Adipocyte (in vitro differentiated cells): ENCODE measurements around the gene SH3RF3.

Experiments used
- DNase-seq: peaks from one replicate; pipeline ENCODE4 v3.0.0-alpha.2; 2015; ENCODE audit warnings: low read depth
- H3K27me3 ChIP-seq: replicated peaks from 2 replicates; pipeline ENCODE4 v1.7.0; 2013; ENCODE audit warnings: mild to moderate bottlenecking, low read length, moderate library complexity; ENCODE audit not compliant: control insufficient read depth, insufficient read depth
- H3K36me3 ChIP-seq: 2 replicates; pipeline ENCODE4 v1.7.0; 2013; ENCODE audit warnings: low read length, mild to moderate bottlenecking, moderate library complexity; ENCODE audit not compliant: control insufficient read depth, insufficient read depth, severe bottlenecking
- H3K4me1 ChIP-seq: 2 replicates; pipeline ENCODE4 v1.7.0; 2013; ENCODE audit warnings: mild to moderate bottlenecking, low read length, moderate library complexity; ENCODE audit not compliant: control insufficient read depth, insufficient read depth
- H3K4me3 ChIP-seq: 2 replicates; pipeline ENCODE4 v1.7.0; 2013; ENCODE audit warnings: mild to moderate bottlenecking, low read length, moderate library complexity
- H3K9ac ChIP-seq: 2 replicates; pipeline ENCODE4 v1.7.0; 2013; ENCODE audit warnings: mild to moderate bottlenecking, low read length, moderate library complexity
- H3K9me3 ChIP-seq: 2 replicates; pipeline ENCODE4 v1.7.0; 2013; ENCODE audit warnings: mild to moderate bottlenecking, low read length, moderate library complexity; ENCODE audit not compliant: control insufficient read depth

SH3RF3 gene

DNA sequence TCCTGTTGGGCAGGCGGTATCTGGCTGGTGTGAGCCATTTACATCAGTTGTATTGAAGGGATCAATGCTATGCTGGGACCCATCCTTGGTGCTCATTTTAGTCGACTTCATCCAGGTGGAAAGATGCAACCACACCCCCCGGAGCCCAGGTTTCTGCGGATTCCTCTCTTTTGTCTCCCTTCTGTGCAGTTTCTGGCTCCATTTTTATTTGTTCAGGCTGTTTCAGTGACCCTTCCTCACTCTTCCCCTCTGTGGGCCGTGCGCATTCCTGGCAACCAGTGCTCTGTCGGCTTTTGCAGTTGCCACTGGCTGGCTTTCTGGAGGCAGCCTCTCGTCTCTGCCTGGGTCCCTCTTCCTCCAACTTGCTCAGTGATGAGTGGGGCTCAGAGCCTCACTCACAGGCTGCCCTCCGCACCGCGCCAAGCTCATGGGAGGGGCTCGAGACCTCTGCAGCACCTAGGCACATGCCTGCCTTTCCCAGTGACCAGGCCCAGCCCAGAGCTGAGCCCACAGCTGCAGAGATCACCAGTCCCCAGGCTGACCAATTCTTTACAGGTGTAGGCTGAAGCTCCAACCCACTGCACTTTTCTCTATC lies 12.1 kb downstream of the SH3RF3 start:
- DNase-seq: no peak
- Histone ChIP-seq H3K27me3 (no peaks in the 10 kb centered on the region), H3K36me3 (no peaks in the 10 kb centered on the region), H3K4me1 (peaks cover 3% of the 10 kb centered on the region), H3K9me3 (no peaks in the 10 kb centered on the region), H3K9ac (no peak overlapping the region), H3K4me3 (no peak overlapping the region)

DNA sequence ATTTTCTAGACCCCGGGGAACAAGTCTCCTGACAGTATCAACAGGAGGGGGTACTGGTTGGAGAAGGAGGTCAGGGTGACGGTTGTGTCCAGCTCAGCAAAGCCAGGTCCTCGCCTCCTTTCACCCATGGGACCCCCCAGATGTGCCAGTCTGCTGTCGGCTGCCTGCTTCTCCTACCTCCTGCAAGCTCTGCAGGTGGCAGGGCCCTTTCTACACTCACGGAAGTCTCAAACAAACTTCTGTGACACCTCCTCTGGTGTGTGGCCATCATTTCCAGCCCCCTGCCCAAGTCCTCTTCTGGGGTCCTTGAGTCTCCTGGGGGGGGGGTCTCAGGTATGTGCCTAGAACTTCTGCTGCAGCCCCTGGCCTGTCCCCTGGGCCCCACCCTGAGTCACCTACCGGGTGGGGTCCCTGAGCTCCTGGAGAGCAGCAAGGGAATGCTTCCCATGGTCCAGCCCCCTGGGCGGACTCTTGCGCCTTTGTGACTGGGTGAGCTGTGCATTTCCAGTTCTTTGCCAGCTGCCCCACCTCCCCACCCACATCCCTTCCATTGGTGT lies 12.8 kb downstream of the SH3RF3 start:
- Histone ChIP-seq H3K4me3 (no peak overlapping the region), H3K9ac (no peak overlapping the region), H3K9me3 (no peaks in the 10 kb centered on the region), H3K27me3 (no peaks in the 10 kb centered on the region), H3K4me1 (peaks cover 3% of the 10 kb centered on the region), H3K36me3 (no peaks in the 10 kb centered on the region)
- no peak for DNase-seq

DNA sequence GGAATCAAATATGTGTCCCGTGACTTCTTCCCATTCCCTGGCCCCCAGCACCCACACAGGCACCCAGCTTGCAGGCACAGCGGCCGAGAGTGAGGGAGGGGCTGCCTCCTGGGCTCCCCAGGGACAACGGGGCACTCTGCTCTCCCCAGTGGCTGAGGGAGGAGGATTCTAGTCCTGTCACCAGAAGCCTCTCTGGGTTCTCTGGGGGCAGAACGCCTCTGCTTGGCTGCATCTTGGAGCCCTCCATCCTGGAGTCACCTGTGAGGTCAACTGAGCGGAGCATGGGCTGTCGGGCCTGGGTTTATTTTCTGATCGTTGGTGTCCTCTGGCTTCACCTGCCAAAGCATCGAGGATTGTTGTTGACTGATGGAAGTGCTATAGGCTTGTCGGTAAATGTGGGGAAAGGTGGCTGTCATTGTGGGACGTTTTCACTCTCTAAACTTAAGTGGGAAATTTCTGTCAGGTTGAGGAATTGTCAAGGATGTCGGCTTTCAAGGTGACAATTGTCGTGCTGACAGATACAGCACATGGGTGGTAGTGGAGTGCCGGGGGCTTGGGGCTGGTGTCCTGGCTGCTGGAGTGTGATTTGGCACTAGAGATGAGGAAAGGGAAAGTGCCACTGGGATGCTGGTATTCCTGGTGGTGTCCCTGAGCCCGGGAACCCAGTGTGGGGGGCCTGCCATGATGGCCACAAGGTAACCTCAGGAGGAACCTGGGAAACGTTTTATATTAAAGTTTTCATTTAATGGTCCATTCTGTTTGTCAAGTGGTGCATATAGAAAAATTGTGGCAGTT lies 13.6 kb downstream of the SH3RF3 start:
- Histone ChIP-seq H3K4me3 (no peak overlapping the region), H3K9me3 (no peaks in the 10 kb centered on the region), H3K36me3 (no peaks in the 10 kb centered on the region), H3K4me1 (peaks cover 4% of the 10 kb centered on the region), H3K27me3 (no peaks in the 10 kb centered on the region), H3K9ac (no peak overlapping the region)
- no peak for DNase-seq

DNA sequence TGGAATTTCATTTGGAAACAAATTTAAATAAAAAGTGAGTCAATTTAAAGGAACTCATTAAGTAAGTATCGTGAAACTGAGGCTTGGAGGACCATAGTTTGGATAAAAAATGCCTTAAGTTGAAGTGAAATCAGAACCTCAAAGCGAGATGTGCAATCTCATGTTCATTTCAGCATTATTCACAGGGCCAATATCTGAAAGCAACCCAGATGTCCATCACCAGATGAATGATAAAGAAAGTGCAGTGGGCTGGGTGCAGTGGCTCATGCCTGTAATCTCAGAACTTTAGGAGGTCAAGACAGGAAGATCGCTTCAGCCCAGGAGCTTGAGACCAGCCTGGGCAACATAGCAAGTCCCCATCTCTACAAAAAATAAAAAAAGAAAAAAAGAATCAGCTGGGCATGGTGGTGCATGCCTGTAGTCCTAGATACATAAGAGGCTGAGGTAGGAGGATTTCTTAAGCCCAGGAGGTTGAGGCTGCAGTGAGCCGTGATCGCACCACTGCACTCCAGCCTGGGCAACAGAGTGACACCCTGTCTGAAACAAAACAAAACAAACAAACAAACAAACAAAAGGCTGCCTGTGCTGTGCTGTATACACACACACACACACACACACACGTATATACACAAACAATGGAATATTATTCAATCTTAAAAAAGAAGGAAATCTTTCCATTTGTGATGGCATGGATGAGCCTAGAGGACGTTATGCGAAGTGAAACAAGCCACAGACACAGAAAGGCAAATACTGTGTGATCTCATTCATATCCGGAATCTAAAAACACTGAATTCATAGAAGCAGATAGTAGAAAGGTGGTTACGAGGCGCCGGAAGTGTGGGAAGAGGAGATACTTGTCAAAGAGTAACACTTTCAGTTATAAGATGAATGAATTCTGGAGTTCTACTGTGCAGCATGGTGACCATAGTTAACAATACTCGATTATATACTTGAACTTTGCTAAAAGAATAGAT lies 14.5 kb downstream of the SH3RF3 start:
- no peaks in the 10 kb centered on the region for H3K27me3 ChIP-seq
- H3K9me3 ChIP-seq: no peaks in the 10 kb centered on the region
- no peak for DNase-seq

DNA sequence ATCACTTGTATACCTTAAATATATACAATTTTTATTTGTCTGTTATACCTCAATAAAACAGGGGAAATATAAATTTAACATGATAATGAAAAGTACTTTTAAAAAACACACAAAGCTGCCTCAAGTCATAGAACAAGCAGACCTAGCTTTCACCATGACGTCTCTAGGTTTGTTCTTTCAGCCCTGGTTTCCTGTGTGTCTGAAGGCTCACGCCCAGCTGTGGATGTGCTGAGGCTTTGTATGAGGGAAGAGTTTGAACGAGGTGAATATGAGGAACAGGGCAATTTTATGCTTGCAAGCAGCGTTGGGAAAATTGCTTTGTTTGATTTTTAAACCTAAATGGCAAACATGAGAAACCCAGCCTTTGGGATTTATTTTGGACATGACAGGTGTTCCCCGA lies 15.3 kb downstream of the SH3RF3 start:
- DNase-seq: no peak
- no peaks in the 10 kb centered on the region for H3K9me3 ChIP-seq
- peaks cover 21% of the 10 kb centered on the region for H3K4me1 ChIP-seq
- H3K9ac ChIP-seq: no peak overlapping the region
- no peaks in the 10 kb centered on the region for H3K36me3 ChIP-seq
- H3K4me3 ChIP-seq: no peak overlapping the region
- H3K27me3 ChIP-seq: no peaks in the 10 kb centered on the region

More for the DNA sequence above, 14.5 kb downstream of the SH3RF3 start:
- Histone ChIP-seq H3K36me3 (no peaks in the 10 kb centered on the region), H3K4me1 (peaks cover 13% of the 10 kb centered on the region), H3K9ac (no peak overlapping the region), H3K4me3 (no peak overlapping the region)

DNA sequence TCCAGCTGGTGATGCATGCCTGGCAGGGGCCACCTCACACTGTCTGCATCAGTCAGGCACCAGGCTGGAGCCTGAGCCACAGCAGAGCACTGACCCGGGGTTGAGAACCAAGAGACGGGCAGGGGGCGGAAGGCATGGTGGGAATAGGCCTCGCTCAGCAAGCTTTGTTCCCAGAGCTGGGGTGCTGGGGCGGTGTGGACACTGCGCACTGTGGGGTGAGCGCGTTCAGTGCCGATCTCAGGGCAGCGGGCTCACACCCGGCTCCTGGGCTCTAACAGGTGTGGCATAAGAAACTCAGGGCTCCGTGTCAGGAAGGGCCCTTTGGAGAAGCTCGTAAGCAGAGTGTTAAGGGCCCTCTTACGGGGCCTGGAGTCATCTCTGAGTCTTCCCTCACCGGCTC lies 15.7 kb downstream of the SH3RF3 start:
- Histone ChIP-seq H3K4me1 (peaks cover 23% of the 10 kb centered on the region), H3K27me3 (no peaks in the 10 kb centered on the region), H3K4me3 (no peak overlapping the region), H3K9me3 (no peaks in the 10 kb centered on the region), H3K9ac (no peak overlapping the region), H3K36me3 (no peaks in the 10 kb centered on the region)
- DNase-seq: no peak

DNA sequence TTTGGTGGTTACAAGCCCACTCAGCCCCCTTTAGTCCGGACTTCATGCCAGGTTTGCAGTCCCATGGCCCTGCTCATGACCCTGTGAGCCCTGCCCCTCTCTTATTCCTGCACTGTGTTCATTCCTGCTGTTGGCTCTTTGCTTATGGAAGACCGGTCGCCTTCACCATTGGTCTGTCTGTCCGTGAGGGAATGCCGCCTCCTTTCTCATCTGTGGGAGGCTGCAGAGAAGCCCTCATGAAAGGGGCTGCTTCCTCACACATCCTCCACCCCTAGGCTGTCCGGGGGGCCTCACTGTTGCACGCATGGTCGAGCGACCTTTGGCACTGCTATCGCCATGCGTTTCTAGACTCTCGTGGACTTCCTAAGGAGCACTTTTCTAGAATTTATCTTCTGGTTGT lies 16.3 kb downstream of the SH3RF3 start:
- no peaks in the 10 kb centered on the region for H3K9me3 ChIP-seq
- no peaks in the 10 kb centered on the region for H3K27me3 ChIP-seq
- no peak overlapping the region for H3K4me3 ChIP-seq
- no peak overlapping the region for H3K9ac ChIP-seq
- peaks cover 23% of the 10 kb centered on the region for H3K4me1 ChIP-seq
- no peak for DNase-seq
- no peaks in the 10 kb centered on the region for H3K36me3 ChIP-seq

DNA sequence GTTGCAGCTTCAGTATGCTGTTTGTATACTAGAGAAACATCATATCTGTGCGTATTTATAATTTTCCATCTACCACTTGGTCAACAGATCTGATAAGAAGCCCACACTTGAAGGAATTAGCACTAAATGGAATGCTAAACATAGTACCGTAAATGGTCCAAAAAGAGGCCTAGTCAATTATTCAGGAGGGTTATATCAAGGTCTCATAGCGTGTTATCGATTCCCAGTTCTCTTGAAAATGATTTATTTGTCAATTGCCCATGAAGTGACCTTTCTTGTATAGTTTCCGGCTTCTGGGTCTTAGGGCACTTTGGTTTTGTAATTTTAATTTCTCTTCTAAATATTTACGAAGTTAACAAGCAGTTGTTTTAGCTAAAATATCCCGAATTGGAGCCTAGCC lies 18.4 kb downstream of the SH3RF3 start:
- H3K4me1 ChIP-seq: peaks cover 23% of the 10 kb centered on the region
- H3K36me3 ChIP-seq: no peaks in the 10 kb centered on the region
- H3K9ac ChIP-seq: no peak overlapping the region
- H3K4me3 ChIP-seq: no peak overlapping the region
- no peaks in the 10 kb centered on the region for H3K27me3 ChIP-seq
- no peaks in the 10 kb centered on the region for H3K9me3 ChIP-seq
- no peak for DNase-seq

DNA sequence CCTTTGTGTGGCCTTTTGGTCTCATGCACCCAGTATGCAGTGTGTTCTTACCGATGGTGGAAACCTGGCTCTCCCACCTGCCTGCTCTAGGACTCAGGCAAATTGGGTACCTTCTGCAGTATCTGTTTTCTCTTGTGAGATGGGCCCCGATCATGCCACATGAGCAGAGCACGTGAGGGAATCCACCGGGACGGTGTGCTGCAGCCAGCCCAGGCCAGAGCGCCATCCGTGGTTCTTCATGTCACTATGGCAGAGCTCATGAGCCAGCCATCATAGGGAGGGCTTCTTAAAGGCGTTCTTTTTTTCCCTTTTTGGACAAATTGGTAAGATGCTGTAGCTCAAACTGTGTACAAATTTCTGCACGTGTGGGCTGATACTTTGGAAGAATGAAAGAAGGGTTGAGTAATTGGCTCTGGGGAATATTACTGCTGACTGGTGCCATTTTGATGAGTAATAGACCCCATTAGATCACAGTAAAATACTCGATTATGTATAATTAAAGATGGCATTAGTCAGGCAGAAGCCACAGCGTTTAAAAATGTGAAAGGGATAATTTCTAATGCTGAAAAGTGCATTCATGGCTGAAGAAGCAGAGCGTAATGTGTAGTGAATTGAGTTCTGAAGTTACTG lies 19.2 kb downstream of the SH3RF3 start:
- H3K9ac ChIP-seq: no peak overlapping the region
- no peaks in the 10 kb centered on the region for H3K36me3 ChIP-seq
- H3K4me1 ChIP-seq: peaks cover 23% of the 10 kb centered on the region
- no peaks in the 10 kb centered on the region for H3K9me3 ChIP-seq
- no peaks in the 10 kb centered on the region for H3K27me3 ChIP-seq
- peak; percentile 33 for DNase-seq
- H3K4me3 ChIP-seq: peak overlapping the region; percentile 59

DNA sequence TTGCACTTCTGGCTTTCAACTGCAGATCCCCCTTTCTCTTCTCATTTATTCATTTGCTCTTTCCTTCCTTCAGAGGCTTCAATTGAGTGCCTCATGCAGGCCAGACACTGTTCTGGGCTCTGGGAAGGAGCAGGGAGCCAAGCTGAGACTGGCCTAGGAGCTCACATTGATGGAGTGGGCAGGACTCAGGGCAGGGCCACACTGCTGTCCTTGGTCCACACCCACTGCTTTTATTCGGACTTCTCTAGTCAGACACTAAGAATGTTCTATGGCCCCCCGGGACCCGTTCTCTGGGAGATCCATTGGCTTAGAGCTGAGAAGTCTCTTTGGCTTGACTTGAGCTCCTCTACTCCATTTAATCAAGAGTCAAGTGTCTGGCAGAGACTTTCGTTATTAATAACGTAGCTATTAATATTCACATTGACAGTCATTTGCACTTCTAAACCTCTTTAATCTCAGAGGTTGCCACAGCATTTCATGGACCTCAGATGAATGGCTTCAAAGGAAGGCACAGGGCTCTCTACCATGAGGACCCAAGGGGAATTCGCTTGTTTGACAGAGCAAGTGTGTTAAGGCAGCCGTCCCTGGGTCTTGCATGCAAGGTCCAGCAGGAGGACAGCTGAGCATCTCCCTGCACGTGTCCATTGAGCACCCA lies 20.1 kb downstream of the SH3RF3 start:
- Histone ChIP-seq H3K9ac (no peak overlapping the region), H3K4me1 (peaks cover 23% of the 10 kb centered on the region), H3K4me3 (peak overlapping the region; percentile 59), H3K27me3 (no peaks in the 10 kb centered on the region), H3K36me3 (no peaks in the 10 kb centered on the region), H3K9me3 (no peaks in the 10 kb centered on the region)
- no peak for DNase-seq
